ENCODE measurements around the gene PRKACG. TPM values are rescaled to one million over a fixed set of nuclear protein-coding genes. Genes with fewer than 3 reads are reported as not detected.
"Not testable (repeated sequence)": the region's sequence is repeated elsewhere in the genome, so short reads cannot be mapped to it uniquely, and the experiment has no call there.

The PRKACG gene
- total RNA-seq, 1 donor from 2014 or later: not detected

DNA sequence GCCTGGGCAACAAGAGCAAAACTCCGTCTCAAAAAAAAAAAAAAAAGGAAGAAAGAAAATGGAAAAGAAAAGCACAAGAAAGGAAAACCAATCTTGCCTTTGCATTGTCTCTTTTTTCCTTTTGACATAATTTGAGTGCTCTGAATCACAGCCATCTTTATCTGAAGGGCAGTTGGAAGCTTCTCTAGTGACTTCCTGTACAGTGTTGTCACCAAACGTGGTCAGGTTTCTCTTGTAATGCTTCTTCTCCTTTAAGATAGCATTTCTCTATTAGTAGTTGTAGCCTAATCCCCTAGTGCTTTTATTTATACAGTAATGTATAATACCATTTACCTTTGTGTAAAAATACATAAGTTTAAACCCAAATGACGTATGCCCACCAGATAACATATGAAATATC is 18.1 kb downstream of the PRKACG start:
- no peaks in the 10 kb centered on the region for H3K9me3 ChIP-seq
- TF ChIP-seq, protein P1, sequence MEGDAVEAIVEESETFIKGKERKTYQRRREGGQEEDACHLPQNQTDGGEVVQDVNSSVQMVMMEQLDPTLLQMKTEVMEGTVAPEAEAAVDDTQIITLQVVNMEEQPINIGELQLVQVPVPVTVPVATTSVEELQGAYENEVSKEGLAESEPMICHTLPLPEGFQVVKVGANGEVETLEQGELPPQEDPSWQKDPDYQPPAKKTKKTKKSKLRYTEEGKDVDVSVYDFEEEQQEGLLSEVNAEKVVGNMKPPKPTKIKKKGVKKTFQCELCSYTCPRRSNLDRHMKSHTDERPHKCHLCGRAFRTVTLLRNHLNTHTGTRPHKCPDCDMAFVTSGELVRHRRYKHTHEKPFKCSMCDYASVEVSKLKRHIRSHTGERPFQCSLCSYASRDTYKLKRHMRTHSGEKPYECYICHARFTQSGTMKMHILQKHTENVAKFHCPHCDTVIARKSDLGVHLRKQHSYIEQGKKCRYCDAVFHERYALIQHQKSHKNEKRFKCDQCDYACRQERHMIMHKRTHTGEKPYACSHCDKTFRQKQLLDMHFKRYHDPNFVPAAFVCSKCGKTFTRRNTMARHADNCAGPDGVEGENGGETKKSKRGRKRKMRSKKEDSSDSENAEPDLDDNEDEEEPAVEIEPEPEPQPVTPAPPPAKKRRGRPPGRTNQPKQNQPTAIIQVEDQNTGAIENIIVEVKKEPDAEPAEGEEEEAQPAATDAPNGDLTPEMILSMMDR (IDR thresholded peaks at IDR 0.05): no peak
- no peak overlapping the region for H3K27ac ChIP-seq
- intact Hi-C loops (cut with DNase I): loop anchor here (10.0 kb wide), 1 partner anchor 151 kb away; no protein-coding TSS in a partner anchor
- no peaks in the 10 kb centered on the region for H3K4me1 ChIP-seq
- no peaks in the 10 kb centered on the region for H3K27me3 ChIP-seq
- DNase-seq: no peak
- ATAC-seq: peak; percentile 22
- no peak overlapping the region for H3K4me3 ChIP-seq
- H3K36me3 ChIP-seq: no peaks in the 10 kb centered on the region

DNA sequence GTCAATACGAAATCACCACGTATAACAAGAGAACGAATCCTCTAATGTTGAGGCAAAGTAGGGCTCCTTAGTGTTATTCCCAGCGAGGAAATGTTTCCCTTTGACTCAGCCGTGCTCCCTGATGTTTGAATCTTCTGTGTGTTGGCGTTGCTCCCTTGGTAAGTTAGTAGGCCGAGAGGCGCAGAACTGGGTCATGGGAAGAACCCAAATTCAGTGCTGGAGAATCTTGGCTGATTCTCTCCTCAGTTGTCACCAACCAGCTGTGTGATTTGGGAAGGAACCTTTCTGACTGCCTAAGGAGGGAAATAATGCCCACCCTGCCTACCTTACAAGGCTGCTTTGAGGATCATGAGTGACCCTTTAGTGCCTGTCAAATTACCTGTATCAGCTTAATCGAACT is 22.5 kb downstream of the PRKACG start:
- Histone ChIP-seq H3K4me3 (no peak overlapping the region), H3K9me3 (no peaks in the 10 kb centered on the region), H3K27ac (no peak overlapping the region), H3K4me1 (no peaks in the 10 kb centered on the region), H3K36me3 (no peaks in the 10 kb centered on the region), H3K27me3 (no peaks in the 10 kb centered on the region)
- no peak for DNase-seq
- ATAC-seq: no peak
- intact Hi-C loops (cut with DNase I): loop anchor here (10.0 kb wide), 1 partner anchor 147 kb away; no protein-coding TSS in a partner anchor
- TF ChIP-seq, protein P1 (IDR thresholded peaks at IDR 0.05): no peak

DNA sequence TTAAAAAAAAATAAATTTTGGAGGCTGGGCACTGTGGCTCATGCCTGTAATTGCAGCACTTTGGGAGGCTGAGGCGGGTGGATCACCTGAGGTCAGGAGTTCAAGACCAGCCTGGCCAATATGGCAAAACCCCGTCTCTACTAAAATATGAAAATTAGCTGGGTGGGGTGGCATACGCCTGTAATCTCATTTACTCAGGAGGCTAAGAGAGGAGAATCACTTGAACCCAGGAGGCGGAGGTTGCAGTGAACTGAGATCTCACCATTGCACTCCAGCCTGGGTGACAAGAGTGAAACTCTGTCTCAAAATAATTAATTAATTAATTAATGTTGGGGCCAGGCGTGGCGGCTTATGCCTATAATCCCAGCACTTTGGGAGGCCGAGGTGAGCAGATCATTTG is 27.0 kb downstream of the PRKACG start:
- H3K27me3 ChIP-seq; intact Hi-C loops (cut with DNase I); H3K9me3 ChIP-seq; ATAC-seq; H3K27ac ChIP-seq; H3K4me1 ChIP-seq; H3K4me3 ChIP-seq; DNase-seq; H3K36me3 ChIP-seq: not testable (repeated sequence)

DNA sequence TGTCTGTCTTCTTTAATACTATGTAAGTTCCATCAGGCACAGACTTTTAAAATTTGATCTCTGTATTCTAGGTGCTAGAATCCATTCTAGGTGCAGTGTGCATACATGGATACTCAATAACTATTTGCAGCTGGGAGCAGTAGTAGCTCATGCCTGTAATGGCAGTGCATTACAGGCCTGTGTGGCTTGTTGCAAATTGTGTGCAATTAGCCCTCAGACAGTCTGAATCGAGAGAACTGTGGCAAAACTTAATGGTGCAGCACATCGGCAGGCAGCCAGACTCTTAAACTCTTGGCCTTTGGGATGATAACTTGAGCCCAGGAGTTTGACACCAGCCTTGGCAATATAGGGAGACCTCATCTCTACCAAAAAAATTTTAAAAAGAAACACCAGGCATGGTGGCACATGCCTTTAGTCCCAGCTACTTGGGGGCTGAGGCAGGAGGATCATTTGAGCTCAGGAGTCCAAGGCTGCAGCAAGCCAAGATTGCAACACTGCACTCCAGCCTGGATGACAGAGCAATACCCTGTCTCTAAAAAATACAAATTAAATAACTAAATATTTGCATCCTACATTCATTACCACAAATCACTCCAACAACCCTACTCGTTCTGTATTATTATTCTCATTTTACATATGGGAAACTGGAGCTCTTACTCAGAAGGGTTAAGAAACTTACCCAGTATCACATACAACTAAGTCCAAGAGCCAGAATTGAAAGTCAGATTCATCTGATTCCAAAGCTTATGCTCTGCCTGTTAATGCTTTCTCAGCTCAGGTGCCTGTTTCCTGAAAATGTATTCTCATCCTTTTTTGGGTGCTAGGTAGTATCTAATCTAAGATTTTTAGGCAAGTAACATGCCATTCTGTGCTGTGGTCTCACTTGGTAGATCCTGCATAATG is 30.1 kb downstream of the PRKACG start:
- TF ChIP-seq, protein P1 (IDR thresholded peaks at IDR 0.05): no peak
- Histone ChIP-seq H3K27ac (no peak overlapping the region), H3K9me3 (no peaks in the 10 kb centered on the region), H3K4me3 (no peak overlapping the region), H3K27me3 (no peaks in the 10 kb centered on the region), H3K36me3 (no peaks in the 10 kb centered on the region), H3K4me1 (no peaks in the 10 kb centered on the region)
- ATAC-seq (no peak), DNase-seq (no peak)
- intact Hi-C loops (cut with DNase I): no loop called here

DNA sequence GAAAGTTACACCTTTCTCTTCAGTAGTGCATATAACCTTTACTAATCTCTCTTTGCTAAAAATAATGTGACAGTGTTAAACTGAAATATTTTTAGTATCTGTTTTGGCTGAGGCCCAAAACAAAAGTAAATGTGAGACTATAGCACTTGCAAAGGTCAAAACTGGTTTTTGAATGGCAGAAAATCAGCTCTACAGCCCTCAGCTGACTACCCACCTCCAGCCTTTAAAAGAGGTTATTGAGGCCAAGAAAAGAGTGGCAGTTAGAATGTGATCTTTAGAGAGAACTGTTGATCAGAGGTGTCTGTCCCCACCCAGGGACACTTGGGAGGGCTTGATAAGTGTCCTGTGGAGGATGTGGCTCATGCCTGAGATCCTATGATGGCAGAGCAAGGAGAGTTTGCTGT is 30.9 kb downstream of the PRKACG start:
- H3K4me3 ChIP-seq: no peak overlapping the region
- no peak overlapping the region for H3K27ac ChIP-seq
- H3K9me3 ChIP-seq: no peaks in the 10 kb centered on the region
- intact Hi-C loops (cut with DNase I): no loop called here
- no peaks in the 10 kb centered on the region for H3K27me3 ChIP-seq
- H3K4me1 ChIP-seq: no peaks in the 10 kb centered on the region
- H3K36me3 ChIP-seq: no peaks in the 10 kb centered on the region
- DNase-seq (no peak), ATAC-seq (no peak)
- TF ChIP-seq, protein P1 (IDR thresholded peaks at IDR 0.05): no peak

DNA sequence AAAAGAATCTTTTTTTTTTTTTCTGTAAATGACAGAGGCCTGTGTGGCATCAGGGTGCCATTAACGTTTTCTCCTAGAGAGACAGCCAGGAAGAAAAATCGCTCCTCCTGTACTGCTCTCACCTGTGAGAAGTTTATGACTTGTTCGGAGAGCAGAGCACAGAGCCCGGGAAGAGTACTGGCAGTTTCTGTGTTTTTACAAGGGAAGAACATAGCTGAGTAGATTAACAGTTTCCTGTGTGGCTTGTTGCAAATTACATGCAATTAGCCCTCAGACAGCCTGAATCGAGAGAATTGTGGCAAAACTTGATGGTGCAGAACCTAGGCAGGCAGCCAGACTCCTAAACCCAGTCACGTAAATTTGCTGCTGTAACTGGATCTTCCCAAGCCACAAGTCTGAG is 32.1 kb downstream of the PRKACG start:
- TF ChIP-seq, protein P1 (IDR thresholded peaks at IDR 0.05): no peak
- no peaks in the 10 kb centered on the region for H3K9me3 ChIP-seq
- DNase-seq (no peak), ATAC-seq (no peak)
- H3K4me1 ChIP-seq: no peaks in the 10 kb centered on the region
- H3K27me3 ChIP-seq: no peaks in the 10 kb centered on the region
- no peak overlapping the region for H3K4me3 ChIP-seq
- intact Hi-C loops (cut with DNase I): no loop called here
- no peaks in the 10 kb centered on the region for H3K36me3 ChIP-seq
- H3K27ac ChIP-seq: no peak overlapping the region
